GM11168 (cell line): ENCODE measurements around the gene TCF15.

ENCODE experiments used
- in situ Hi-C: fragments of 300-500 bp; cut with MboI; formaldehyde crosslinking; loops from one replicate; pipeline ENCODE4 v1.12.0; 2022; ENCODE audit warnings: low sequenced_read_pairs; ENCODE audit not compliant: unreplicated experiment

TCF15 gene

DNA sequence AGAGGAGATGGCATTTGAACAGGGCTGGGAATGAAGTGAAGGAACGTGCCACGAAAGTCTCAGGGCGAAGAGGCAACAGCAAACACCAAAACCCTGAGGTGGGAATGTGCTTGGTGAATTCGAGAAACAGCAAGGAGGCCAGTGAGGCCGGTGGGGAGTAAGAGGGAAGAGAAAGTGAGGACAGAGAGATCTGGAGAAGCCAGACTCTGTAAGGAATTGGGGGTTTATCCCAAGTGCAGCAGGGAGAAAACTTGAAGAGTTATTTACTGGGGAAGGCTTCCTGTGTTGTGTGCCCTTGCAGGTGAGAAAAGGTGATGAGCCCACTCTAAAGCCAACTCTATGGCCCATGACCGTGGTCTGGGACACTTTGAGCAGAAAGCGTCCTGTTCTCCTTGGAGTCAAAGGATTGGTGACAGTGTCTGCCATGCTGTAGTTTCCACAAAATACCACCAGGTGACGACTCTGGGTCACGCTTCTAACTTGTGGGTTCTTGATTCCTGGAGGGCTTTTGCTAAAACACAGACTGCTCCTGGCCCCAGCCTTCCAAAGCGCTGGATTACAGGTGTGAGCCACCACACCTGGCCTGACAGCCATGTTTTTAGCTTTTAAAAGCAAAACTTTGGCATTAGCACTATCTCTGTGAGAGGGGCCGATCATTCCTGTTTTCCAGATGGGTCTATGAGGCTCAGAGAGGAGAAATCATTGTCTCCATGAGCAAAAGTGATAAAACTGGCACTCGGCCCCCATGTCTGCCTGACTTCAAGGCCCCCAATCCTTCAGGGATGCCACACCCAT, 48.5 kb downstream of the TCF15 start:
- in situ Hi-C loops, result loop anchor here (5.0 kb wide), 1 partner anchor 86 kb away; no protein-coding TSS in a partner anchor

DNA sequence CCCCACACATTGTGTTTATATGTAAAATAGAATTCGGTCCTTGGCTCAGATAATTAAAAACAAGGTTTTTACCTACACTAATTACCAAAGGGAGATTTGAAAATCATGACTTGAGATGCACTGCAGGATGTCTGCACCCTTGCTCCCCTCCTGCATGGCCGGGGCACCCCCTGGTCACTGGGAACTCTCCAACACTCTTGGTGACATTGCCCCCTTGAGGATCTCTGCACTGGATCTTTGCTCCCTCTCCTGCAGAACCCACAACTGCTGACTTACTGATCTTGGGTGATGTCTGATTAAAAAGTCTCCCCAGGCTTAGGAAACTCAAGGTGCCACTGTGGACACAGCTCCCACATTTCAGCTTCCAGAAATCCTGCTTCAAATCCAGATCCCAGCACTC, 49.4 kb downstream of the TCF15 start:
- in situ Hi-C loops, result loop anchor here (5.0 kb wide), 1 partner anchor 87 kb away; no protein-coding TSS in a partner anchor

DNA sequence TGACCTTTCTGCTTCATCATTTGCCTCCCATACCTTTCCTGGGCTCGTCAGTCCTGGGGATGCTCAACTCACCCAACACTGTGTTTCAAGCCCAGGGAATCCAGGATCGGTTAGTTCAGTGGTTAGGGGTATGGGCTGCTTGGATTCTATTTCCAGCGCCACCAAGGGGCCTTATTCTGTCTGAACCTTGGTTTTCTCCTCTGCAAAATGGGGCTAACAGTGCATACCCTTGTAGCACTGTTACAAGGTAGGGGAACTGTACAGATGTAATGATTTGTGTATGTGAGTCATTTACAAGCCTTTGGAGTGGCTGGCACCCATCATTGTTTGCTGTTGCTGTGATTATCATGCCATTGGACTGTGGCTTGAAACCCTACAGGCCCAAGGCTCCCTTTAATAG, 52.0 kb downstream of the TCF15 start:
- in situ Hi-C loops, result no loop called here

DNA sequence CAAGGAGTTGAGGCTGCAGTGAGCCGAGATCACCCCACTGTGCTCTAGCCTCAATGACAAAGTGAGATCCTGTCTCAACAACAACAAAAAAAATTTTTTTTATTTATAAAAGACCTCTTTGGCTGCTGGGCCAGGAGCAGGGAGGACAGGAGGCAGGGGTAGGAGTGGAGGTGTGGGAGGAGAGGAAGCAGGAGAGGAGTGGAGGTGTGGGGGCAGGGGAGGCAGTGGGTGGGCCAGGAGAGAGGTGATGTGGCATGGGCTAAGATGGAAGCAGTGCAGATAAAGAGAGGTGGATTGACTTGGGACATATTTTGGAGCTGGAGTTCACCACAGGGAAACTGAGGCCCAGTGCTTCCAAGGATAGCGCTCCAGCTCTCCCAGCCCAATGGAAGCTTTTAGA, 53.1 kb downstream of the TCF15 start:
- in situ Hi-C loops, result no loop called here

DNA sequence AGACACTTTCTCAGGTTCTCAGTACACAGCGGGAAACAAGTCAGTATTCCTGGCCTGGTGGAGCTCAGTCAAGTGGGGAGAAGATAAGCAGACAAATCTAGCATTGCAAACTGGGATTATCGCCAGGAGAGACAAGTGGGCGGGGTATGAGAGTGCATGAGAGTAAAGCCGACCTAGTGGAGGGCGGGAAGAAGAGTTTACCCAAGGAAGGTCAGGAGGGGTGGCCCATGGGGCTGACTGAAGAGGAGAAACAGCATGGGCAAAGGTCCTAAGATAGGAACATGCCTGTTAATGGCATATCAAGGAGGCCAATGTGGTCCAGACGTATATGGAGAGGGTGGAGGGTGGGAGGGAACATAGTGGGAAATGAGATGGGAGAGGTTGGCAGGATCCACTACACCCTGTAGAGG, 54.1 kb downstream of the TCF15 start:
- in situ Hi-C loops, result no loop called here
